Fibroblast of skin of abdomen (primary cell): ENCODE data around the gene BCL2A1. TPM values are rescaled to one million over a fixed set of nuclear protein-coding genes. Genes with fewer than 3 reads are reported as not detected.
"Not testable (repeated sequence)": the region's sequence is repeated elsewhere in the genome, so short reads cannot be mapped to it uniquely, and the experiment has no call there.

Source experiments
- DNase-seq: peaks from one replicate; pipeline ENCODE4 v3.0.0-alpha.2; 2013
- polyA plus RNA-seq, 2 experiments: library from polyadenylated mRNA; unstranded; fragments of 120-200 nt; gene quantifications; one replicate each; pipeline ENCODE4 v1.2.1, GENCODE V29; 2013; ENCODE audit not compliant: insufficient read length in 2 of 2

BCL2A1 gene
- 0.93 TPM for polyA plus RNA-seq (2013, experiment 1 of 2; ENCODE audit: insufficient read length)
- 0.69 TPM for polyA plus RNA-seq (2013, experiment 2 of 2; ENCODE audit: insufficient read length)

- peak; percentile 91 for DNase-seq
Measured at GRCh38 chr15:79970624-79971434, at the start of gene BCL2A1. BCL2A1 (minus strand) TSS chr15:79971196; CDS start chr15:79971119, 77 bp downstream.

GRCh38 chr15:80020731-80021130 is 49.7 kb upstream of the BCL2A1 start:
- no peak for DNase-seq

GRCh38 chr15:80020149-80020548 is 49.2 kb upstream of the BCL2A1 start:
- not testable (repeated sequence) for DNase-seq

- no peak for DNase-seq
Measured at GRCh38 chr15:80019168-80019745, 48.3 kb upstream of the BCL2A1 start.

GRCh38 chr15:80017139-80017538 is 46.1 kb upstream of the BCL2A1 start:
- DNase-seq, result not testable (repeated sequence)

- not testable (repeated sequence) for DNase-seq
Measured at GRCh38 chr15:80016506-80016905, 45.5 kb upstream of the BCL2A1 start.

- no peak for DNase-seq
Measured at GRCh38 chr15:80015156-80015555, 44.2 kb upstream of the BCL2A1 start.

GRCh38 chr15:80014186-80014585 is 43.2 kb upstream of the BCL2A1 start:
- not testable (repeated sequence) for DNase-seq

- no peak for DNase-seq
Measured at GRCh38 chr15:80012060-80012726, 41.2 kb upstream of the BCL2A1 start.

- DNase-seq, result no peak
Measured at GRCh38 chr15:80011596-80011995, 40.6 kb upstream of the BCL2A1 start.

- peak; percentile 93 for DNase-seq
Measured at GRCh38 chr15:80011041-80011523, 40.1 kb upstream of the BCL2A1 start.

GRCh38 chr15:80010131-80010673 is 39.2 kb upstream of the BCL2A1 start:
- DNase-seq, result no peak

- no peak for DNase-seq
Measured at GRCh38 chr15:80007532-80007931, 36.5 kb upstream of the BCL2A1 start.

GRCh38 chr15:80006946-80007345 is 36.0 kb upstream of the BCL2A1 start:
- DNase-seq, result no peak

GRCh38 chr15:80003934-80004472 is 33.0 kb upstream of the BCL2A1 start:
- DNase-seq, result no peak

- DNase-seq, result peak; percentile 59
Measured at GRCh38 chr15:80003171-80003570, 32.2 kb upstream of the BCL2A1 start.

- no peak for DNase-seq
Measured at GRCh38 chr15:80002267-80002666, 31.3 kb upstream of the BCL2A1 start.

GRCh38 chr15:79994615-79995014 is 23.6 kb upstream of the BCL2A1 start:
- DNase-seq, result peak; percentile 55

- DNase-seq, result no peak
Measured at GRCh38 chr15:79991826-79992225, 20.8 kb upstream of the BCL2A1 start.

- DNase-seq, result no peak
Measured at GRCh38 chr15:79990997-79991334, 20.0 kb upstream of the BCL2A1 start.

- no peak for DNase-seq
Measured at GRCh38 chr15:79990280-79990996, 19.4 kb upstream of the BCL2A1 start.

- peak; percentile 17 for DNase-seq
Measured at GRCh38 chr15:79989682-79990081, 18.7 kb upstream of the BCL2A1 start.
